H1 (cell line): ENCODE measurements around the gene CPLX1. TPM values are rescaled to one million over a fixed set of nuclear protein-coding genes. Genes with fewer than 3 reads are reported as not detected.
A peak's percentile ranks its signal among the peaks of the same experiment; 100 is the strongest.

Experiments
- CTCF ChIA-PET: fragments of 300-600 bp; sonication (Branson Sonifier 250); formaldehyde crosslinking; loops from one replicate; lab custom pipeline; 2021; ENCODE audit not compliant: partially characterized antibody; lab: Charles Lee
- POLR2A ChIA-PET: fragments of 300-600 bp; sonication (Branson Sonifier 250); formaldehyde crosslinking; loops from one replicate; lab custom pipeline; 2021; ENCODE audit warnings: inconsistent platforms; ENCODE audit not compliant: partially characterized antibody; lab: Charles Lee
- DNase-seq, 2 experiments: peaks; one replicate each; pipeline versions ENCODE4 v3.0.0 to v3.0.0-alpha.2; 2010 to 2022; ENCODE audit warnings: low spot score in 2 of 2, low read depth in 1 of 2, mixed read lengths in 1 of 2
- FAIRE-seq: peaks from 2 replicates; lab custom pipeline; 2011; peaks lifted over from hg19 to GRCh38; lab: Jason Lieb, UNC
- H2AFZ ChIP-seq: 2 replicates; pipeline ENCODE4 v1.8.1; 2012; ENCODE audit warnings: low read length, inconsistent platforms
- H2AK5ac ChIP-seq: 2 replicates; pipeline ENCODE4 v1.6.1; 2013; ENCODE audit warnings: low read depth, low read length
- H2BK120ac ChIP-seq: replicated peaks from 2 replicates; pipeline ENCODE3; 2013; ENCODE audit warnings: low read depth, low read length, inconsistent platforms
- H2BK12ac ChIP-seq: 2 replicates; pipeline ENCODE4 v1.6.1; 2013; ENCODE audit warnings: low read depth, low read length
- H2BK15ac ChIP-seq: 2 replicates; pipeline ENCODE4 v1.6.1; 2013; ENCODE audit warnings: low read length
- H2BK20ac ChIP-seq: 2 replicates; pipeline ENCODE4 v1.6.1; 2013; ENCODE audit warnings: low read length
- H2BK5ac ChIP-seq: 2 replicates; pipeline ENCODE4 v1.6.1; 2013; ENCODE audit warnings: low read depth, low read length
- H3K14ac ChIP-seq: 2 replicates; pipeline ENCODE4 v1.6.1; 2013; ENCODE audit warnings: inconsistent platforms; ENCODE audit not compliant: insufficient read length
- H3K18ac ChIP-seq: 2 replicates; pipeline ENCODE4 v1.6.1; 2013; ENCODE audit warnings: low read length; ENCODE audit errors: extremely low read depth
- H3K23ac ChIP-seq: 2 replicates; pipeline ENCODE4 v1.6.1; 2013; ENCODE audit warnings: inconsistent platforms; ENCODE audit not compliant: insufficient read length
- H3K23me2 ChIP-seq: 2 replicates; pipeline ENCODE4 v1.6.1; 2013; ENCODE audit warnings: low read depth, low read length
- H3K27ac ChIP-seq: 2 replicates; pipeline ENCODE4 v1.6.1; 2011; ENCODE audit warnings: low read depth, low read length, inconsistent platforms
- H3K27me3 ChIP-seq, 4 experiments: replicated peaks in 1 of 4; 1 replicate in 1 of 4; 2 replicates in 3 of 4; pipeline versions ENCODE4 v1.6.1 to v1.8.1; 2011 to 2013; ENCODE audit warnings: low read length in 3 of 4, mild to moderate bottlenecking in 3 of 4, inconsistent platforms in 2 of 4, mixed read lengths in 2 of 4, moderate library complexity in 1 of 4; ENCODE audit not compliant: control insufficient read depth in 3 of 4, insufficient read depth in 3 of 4; ENCODE audit errors: extremely low read depth in 1 of 4
- H3K36me3 ChIP-seq, 4 experiments: 2 replicates each; pipeline versions ENCODE4 v1.6.1 to v1.8.1; 2011 to 2013; ENCODE audit warnings: mild to moderate bottlenecking in 4 of 4, low read length in 3 of 4, moderate library complexity in 2 of 4, control low read depth in 1 of 4, inconsistent platforms in 1 of 4; ENCODE audit not compliant: insufficient read depth in 4 of 4, control insufficient read depth in 2 of 4
- H3K4ac ChIP-seq: replicated peaks from 2 replicates; pipeline ENCODE3; 2013; ENCODE audit warnings: low read length, low read depth, mixed read lengths, inconsistent platforms; ENCODE audit not compliant: insufficient read length
- H3K4me1 ChIP-seq, 4 experiments: replicated peaks in 1 of 4; 1 replicate in 1 of 4; 2 replicates in 3 of 4; pipeline versions ENCODE4 v1.6.1 to v1.8.1; 2011 to 2013; ENCODE audit warnings: low read length in 3 of 4, inconsistent platforms in 2 of 4, mixed read lengths in 1 of 4; ENCODE audit not compliant: insufficient read depth in 4 of 4, control insufficient read depth in 3 of 4
- H3K4me2 ChIP-seq, 2 experiments: 2 replicates each; pipeline versions ENCODE4 v1.6.1 to v1.8.1; 2011 to 2013; ENCODE audit warnings: low read depth in 2 of 2, low read length in 2 of 2, control low read depth in 1 of 2, inconsistent platforms in 1 of 2, mild to moderate bottlenecking in 1 of 2; ENCODE audit not compliant: insufficient read depth in 1 of 2
- H3K4me3 ChIP-seq, 4 experiments: fragments of 200-600, 300-600 bp in 1 of 4; sonication (generic), shearing (Covaris generic), sonication (Bioruptor Twin) in 1 of 4; 2 replicates each; pipeline versions ENCODE4 v1.5.1 to v1.8.1; 2011 to 2016; ENCODE audit warnings: low read length in 4 of 4, low read depth in 3 of 4, control low read depth in 2 of 4, inconsistent platforms in 2 of 4, mild to moderate bottlenecking in 2 of 4, mixed read lengths in 1 of 4, moderate library complexity in 1 of 4; ENCODE audit not compliant: insufficient read depth in 2 of 4; ENCODE audit errors: extremely low read depth in 1 of 4
- H3K56ac ChIP-seq: replicated peaks from 2 replicates; pipeline ENCODE3; 2013; ENCODE audit warnings: low read depth, mild to moderate bottlenecking, mixed read lengths, low read length, inconsistent platforms; ENCODE audit not compliant: insufficient read length
- H3K79me1 ChIP-seq: 2 replicates; pipeline ENCODE4 v1.6.1; 2013; ENCODE audit warnings: low read depth, low read length, control low read depth
- H3K79me2 ChIP-seq, 2 experiments: 2 replicates each; pipeline versions ENCODE4 v1.6.1 to v1.8.1; 2012 to 2013; ENCODE audit warnings: low read length in 2 of 2, mild to moderate bottlenecking in 2 of 2, inconsistent platforms in 1 of 2; ENCODE audit not compliant: insufficient read depth in 2 of 2, control insufficient read depth in 1 of 2
- H3K9ac ChIP-seq, 4 experiments: replicated peaks in 1 of 4; 1 replicate in 1 of 4; 2 replicates in 3 of 4; pipeline versions ENCODE4 v1.6.1 to v1.8.1; 2011 to 2013; ENCODE audit warnings: low read depth in 3 of 4, low read length in 3 of 4, control low read depth in 2 of 4, mild to moderate bottlenecking in 2 of 4, moderate library complexity in 2 of 4, inconsistent platforms in 1 of 4; ENCODE audit errors: extremely low read depth in 1 of 4
- H3K9me3 ChIP-seq, 2 experiments: 2 replicates each; pipeline versions ENCODE4 v1.6.1 to v1.8.1; 2012 to 2013; ENCODE audit warnings: mild to moderate bottlenecking in 2 of 2, moderate library complexity in 2 of 2, control low read depth in 1 of 2, inconsistent platforms in 1 of 2, low read depth in 1 of 2, low read length in 1 of 2, mixed read lengths in 1 of 2; ENCODE audit not compliant: insufficient read depth in 2 of 2
- H4K20me1 ChIP-seq, 2 experiments: replicated peaks in 1 of 2; 2 replicates each; pipeline versions ENCODE3 to v1.8.1; 2011 to 2013; ENCODE audit warnings: inconsistent platforms in 2 of 2, low read length in 2 of 2, mild to moderate bottlenecking in 1 of 2; ENCODE audit not compliant: insufficient read depth in 2 of 2, control insufficient read depth in 1 of 2
- H4K5ac ChIP-seq: 2 replicates; pipeline ENCODE4 v1.6.1; 2013; ENCODE audit warnings: low read length, low read depth, mixed read lengths, inconsistent platforms; ENCODE audit not compliant: insufficient read length
- H4K8ac ChIP-seq: 2 replicates; pipeline ENCODE4 v1.8.0; 2013; ENCODE audit warnings: mild to moderate bottlenecking, moderate library complexity, low read length, inconsistent platforms; ENCODE audit not compliant: insufficient read depth; ENCODE audit errors: extremely low read depth
- H4K91ac ChIP-seq: replicated peaks from 2 replicates; pipeline ENCODE3; 2013; ENCODE audit warnings: low read length, mixed read lengths, inconsistent platforms; ENCODE audit not compliant: insufficient read length
- ASH2L ChIP-seq: fragments of 200-600, 300-600 bp; sonication (generic); IDR thresholded peaks from one replicate; pipeline ENCODE4 v1.7.1; 2017; ENCODE audit warnings: low read length
- CEBPB ChIP-seq: IDR thresholded peaks from 2 replicates; pipeline ENCODE4 v1.6.1; 2012; ENCODE audit warnings: low read depth, low read length
- FOSL1 ChIP-seq: IDR thresholded peaks from 2 replicates; pipeline ENCODE4 v1.6.1; 2011; ENCODE audit warnings: mild to moderate bottlenecking, low read depth, low read length, moderate library complexity; ENCODE audit not compliant: insufficient read depth
- POLR2AphosphoS5 ChIP-seq: IDR thresholded peaks from 2 replicates; pipeline ENCODE4 v1.6.1; 2011; ENCODE audit warnings: low read depth, low read length
- POU5F1 ChIP-seq: IDR thresholded peaks from 2 replicates; pipeline ENCODE4 v1.6.1; 2011; ENCODE audit warnings: low read depth, mild to moderate bottlenecking, low read length, moderate library complexity
- RAD21 ChIP-seq, 2 experiments: IDR thresholded peaks in 1 of 2; conservative IDR thresholded peaks in 1 of 2; 2 replicates each; pipeline ENCODE4 v1.6.1; 2011; ENCODE audit warnings: low read depth in 2 of 2, low read length in 2 of 2, improper control_type of control experiment in 1 of 2, inconsistent platforms in 1 of 2, mild to moderate bottlenecking in 1 of 2, moderate library complexity in 1 of 2
- RFX5 ChIP-seq: IDR thresholded peaks from 2 replicates; pipeline ENCODE4 v1.6.1; 2011; ENCODE audit warnings: low read depth, low read length, improper control_type of control experiment, borderline replicate concordance
- RXRA ChIP-seq: IDR thresholded peaks from 2 replicates; pipeline ENCODE4 v1.6.1; 2011; ENCODE audit warnings: low read depth, mild to moderate bottlenecking, low read length, moderate library complexity; ENCODE audit not compliant: insufficient read depth
- SAP30 ChIP-seq: fragments of 300-600 bp; sonication (generic); IDR thresholded peaks from 2 replicates; pipeline ENCODE4 v1.7.1; 2012; ENCODE audit warnings: low read length, moderate library complexity, mild to moderate bottlenecking, inconsistent platforms; ENCODE audit not compliant: insufficient read depth, insufficient replicate concordance
- SP1 ChIP-seq: IDR thresholded peaks from 2 replicates; pipeline ENCODE4 v1.6.1; 2011; ENCODE audit warnings: low read depth, low read length
- YY1 ChIP-seq: IDR thresholded peaks from 2 replicates; pipeline ENCODE4 v1.6.1; 2011; ENCODE audit warnings: low read depth, mild to moderate bottlenecking, low read length
- WGBS, 2 experiments: shearing (Covaris generic) in 1 of 2; methylation state at CpG; one replicate each; pipeline versions ENCODE4 v1.1.6 to v1.1.7; 2013 to 2015; ENCODE audit warnings: low lambda C conversion rate in 2 of 2, mixed read lengths in 2 of 2, inconsistent platforms in 1 of 2, low coverage in 1 of 2, missing lambda C conversion rate in 1 of 2; ENCODE audit not compliant: insufficient replicate concordance in 2 of 2, insufficient coverage in 1 of 2, insufficient read length in 1 of 2; ENCODE audit errors: extremely low coverage in 1 of 2, missing lambda C conversion rate in 1 of 2; 5-methylcytosine and 5-hydroxymethylcytosine counted together
- polyA plus RNA-seq, 7 experiments: library from polyadenylated mRNA; depleted of rRNA in 3 of 7; stranded (reverse) in 5 of 7; unstranded in 2 of 7; fragments of >200 nt in 5 of 7; fragments of 200-250 nt in 2 of 7; gene quantifications; 1 replicate in 5 of 7; 2 replicates in 1 of 7; 4 replicates in 1 of 7; pipeline versions ENCODE4 v1.2.1 to v1.2.3, GENCODE V29; 2011 to 2013; ENCODE audit warnings: missing spikeins in 2 of 7, mixed read lengths in 2 of 7
- total RNA-seq: library from RNA; stranded (reverse); fragmentation: NEBNext Ultra II Directional; extraction: Animal tissue kit (Norgen Biotek cat#: 25700); gene quantifications from 2 replicates; pipeline ENCODE4 v1.2.1, GENCODE V29; 2021
- TF ChIP-seq, protein P1 (sequence below): IDR thresholded peaks from 2 replicates; pipeline ENCODE4 v1.6.1; 2012; ENCODE audit warnings: inconsistent platforms

The CPLX1 gene
- total and polyA plus RNA-seq, 2 of the 8 experiments (the other 6 are each of a cell fraction or from before 2014, with no cell fraction given) = 0.32 to 0.56 TPM

DNA sequence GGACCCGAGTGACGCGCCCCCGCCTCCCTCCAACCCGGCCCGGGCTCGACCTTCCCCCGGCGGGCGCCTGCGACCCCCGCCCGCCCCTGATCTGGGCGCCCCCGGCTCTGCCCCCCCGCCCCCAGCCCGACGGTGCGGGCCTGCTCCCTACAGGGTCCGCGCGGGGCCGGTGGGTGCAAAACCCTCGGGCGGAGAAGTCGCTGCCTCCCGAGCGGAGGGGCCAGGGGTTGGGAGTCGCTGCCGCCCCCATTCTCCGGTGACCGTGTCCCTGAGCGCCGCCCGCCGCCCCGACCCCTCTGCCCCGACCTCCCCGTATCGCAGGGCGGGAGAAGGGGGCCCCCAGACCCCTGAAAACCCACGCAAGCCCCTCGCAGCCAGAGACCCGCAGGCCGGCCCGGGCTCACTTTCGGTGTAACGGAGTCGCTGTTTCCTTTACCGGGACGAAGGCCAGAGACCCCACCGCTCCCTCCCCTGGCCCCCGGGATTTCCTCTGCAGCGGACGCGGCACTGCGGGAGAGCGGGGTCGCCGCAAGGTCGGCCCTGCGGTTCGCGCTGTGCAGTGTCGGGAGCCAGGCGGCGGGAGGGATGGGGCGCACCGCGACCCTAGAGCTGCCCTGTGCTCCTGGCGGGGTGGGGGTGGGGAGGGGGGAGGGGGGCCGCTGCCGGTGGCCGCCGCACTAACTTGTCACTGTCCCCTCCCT, 729 bp upstream of the CPLX1 start:
- Histone ChIP-seq H2BK20ac (no peak overlapping the region), H3K4me2 (peak overlapping the region; percentile 53 to 91), H2BK5ac (no peak overlapping the region), H3K4ac (no peak overlapping the region), H2AFZ (no peak overlapping the region), H3K23me2 (peaks cover 5% of the 10 kb centered on the region; the same call in 1 of the 2 replicates), H3K4me1 (peaks cover 0 to 4% (median 2%) of the 10 kb centered on the region in 4 experiments; a peak in 3 of 7 replicates), H3K9me3 (no peaks in the 10 kb centered on the region), H4K20me1 (peaks cover 1 to 14% of the 10 kb centered on the region in 2 experiments), H3K14ac (no peak overlapping the region), H3K56ac (no peak overlapping the region), H2BK12ac (no peak overlapping the region), H3K36me3 (no peaks in the 10 kb centered on the region), H2BK15ac (no peak overlapping the region), H3K23ac (no peak overlapping the region), H2AK5ac (no peak overlapping the region), H3K27me3 (peaks cover 39 to 64% (median 58%) of the 10 kb centered on the region in 4 experiments), H3K79me2 (no peaks in the 10 kb centered on the region), H3K27ac (no peak overlapping the region), H4K91ac (no peak overlapping the region), H4K5ac (no peak overlapping the region), H3K18ac (no peak overlapping the region), H3K79me1 (no peaks in the 10 kb centered on the region), H4K8ac (no peak overlapping the region; the same call in 1 of the 2 replicates), H3K9ac (no peak overlapping the region), H2BK120ac (no peak overlapping the region), H3K4me3 (peak overlapping the region; percentile 17 to 60 (median 25); a peak in 5 of 8 replicates)
- FAIRE-seq = no peak
- CTCF ChIA-PET = interaction anchor here (0.8 kb wide), 1 partner anchor 34 kb away, joined by 3 read pairs; no protein-coding TSS in a partner anchor
- 1% methylated on average over 12 of the region's 75 CpGs; no CpG with 5 or more reads in 1 of the 2 experiments for WGBS, 2 experiments
- POLR2A ChIA-PET = no interaction called here
- peak in 1 of 2 experiments; percentile 74 for DNase-seq
- TF ChIP-seq SAP30 (no peak), SP1 (no peak), RXRA (peak; percentile 86; the same call in 1 of the 2 replicates), ASH2L (no peak), FOSL1 (no peak), POU5F1 (no peak), RAD21 (IDR thresholded peaks at IDR 0.05 in 1 of 2, conservative IDR thresholded peaks at IDR 0.05 in 1 of 2; ENCODE audit: low read depth in 2 of 2, low read length in 2 of 2) (no peak), POLR2AphosphoS5 (no peak), CEBPB (no peak), YY1 (no peak), RFX5 (no peak)
- TF ChIP-seq, protein P1, sequence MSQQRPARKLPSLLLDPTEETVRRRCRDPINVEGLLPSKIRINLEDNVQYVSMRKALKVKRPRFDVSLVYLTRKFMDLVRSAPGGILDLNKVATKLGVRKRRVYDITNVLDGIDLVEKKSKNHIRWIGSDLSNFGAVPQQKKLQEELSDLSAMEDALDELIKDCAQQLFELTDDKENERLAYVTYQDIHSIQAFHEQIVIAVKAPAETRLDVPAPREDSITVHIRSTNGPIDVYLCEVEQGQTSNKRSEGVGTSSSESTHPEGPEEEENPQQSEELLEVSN = no peak
